Duodenal mucosa (tissue), 2 donors: ENCODE measurements around the gene ZNF628.
A peak's percentile ranks its signal among the peaks of the same experiment; 100 is the strongest.

ENCODE experiments used
- H3K27ac ChIP-seq: one replicate; pipeline ENCODE4 v1.7.0; 2013; ENCODE audit warnings: low read depth, low read length
- H3K27me3 ChIP-seq, 2 donors: one replicate each; pipeline ENCODE4 v1.7.0; 2013; ENCODE audit warnings: low read length in 2 of 2, control low read depth in 1 of 2; ENCODE audit not compliant: insufficient read depth in 2 of 2, control insufficient read depth in 1 of 2
- H3K36me3 ChIP-seq, 2 donors: one replicate each; pipeline ENCODE4 v1.7.0; 2013; ENCODE audit warnings: low read length in 2 of 2, control low read depth in 1 of 2; ENCODE audit not compliant: insufficient read depth in 2 of 2, control insufficient read depth in 1 of 2
- H3K4me1 ChIP-seq, 2 donors: one replicate each; pipeline ENCODE4 v1.7.0; 2013; ENCODE audit warnings: low read length in 2 of 2, control low read depth in 1 of 2; ENCODE audit not compliant: insufficient read depth in 2 of 2, control insufficient read depth in 1 of 2
- H3K4me3 ChIP-seq, 2 donors: one replicate each; pipeline ENCODE4 v1.7.0; 2013; ENCODE audit warnings: low read length in 2 of 2, low read depth in 1 of 2
- H3K9ac ChIP-seq, 2 donors: one replicate each; pipeline ENCODE4 v1.7.0; 2013; ENCODE audit warnings: low read length in 2 of 2, low read depth in 1 of 2
- H3K9me3 ChIP-seq, 2 donors: one replicate each; pipeline ENCODE4 v1.7.0; 2013; ENCODE audit warnings: low read length in 2 of 2, control low read depth in 1 of 2; ENCODE audit not compliant: control insufficient read depth in 1 of 2

ZNF628 gene

DNA sequence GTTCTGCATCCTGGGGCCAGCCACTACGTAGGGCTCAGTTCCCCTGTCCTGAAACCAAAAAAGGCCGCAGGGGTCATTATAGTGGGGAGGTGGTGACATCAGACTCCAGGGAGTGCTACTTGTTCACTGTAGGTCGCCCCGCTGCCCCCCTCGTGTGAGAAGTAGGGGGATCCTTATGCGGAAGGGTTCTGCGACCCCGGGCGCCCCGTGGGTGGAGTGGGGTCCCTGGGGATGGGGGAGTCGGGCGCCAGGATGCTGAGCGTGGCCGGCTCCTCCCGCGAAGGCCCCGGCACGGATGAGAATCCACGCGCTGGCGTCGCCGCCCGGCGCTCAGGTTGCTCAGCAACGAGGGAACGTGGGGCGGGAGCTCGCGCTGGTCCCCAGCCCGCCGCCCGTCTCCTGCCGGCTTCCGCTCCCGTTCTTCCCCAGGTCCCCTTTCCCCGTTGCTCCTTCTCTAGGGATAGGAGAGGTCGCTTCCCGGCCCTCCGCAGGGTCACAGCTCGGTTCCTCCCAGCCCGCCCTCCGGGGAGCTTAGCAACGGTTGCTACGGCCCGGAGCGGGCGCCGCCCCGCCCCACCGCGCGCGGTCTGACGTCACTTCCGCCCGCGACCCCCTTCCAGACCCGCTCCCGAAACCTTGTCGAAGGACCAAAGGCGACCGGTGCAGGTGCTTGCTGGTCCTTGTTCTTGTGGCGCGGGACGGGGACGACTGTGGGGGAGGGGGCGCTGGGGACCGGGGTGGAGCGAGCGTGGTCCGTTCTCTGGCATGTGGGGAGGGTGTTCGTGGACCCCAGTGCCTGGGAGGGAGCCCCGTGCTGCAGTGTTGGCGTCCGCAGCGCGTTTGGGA is 8.4 kb downstream of the ZNF628 start, which contains the start of gene NAT14:
Gene NAT14 (plus strand): TSS at position 596 of the 846 bp plus-strand sequence. CDS start 521 bp downstream, outside the sequence.
- Histone ChIP-seq H3K27me3 (peaks cover 6 to 16% of the 10 kb centered on the region in 2 donors), H3K9me3 (no peaks in the 10 kb centered on the region), H3K4me1 (peaks cover 5 to 13% of the 10 kb centered on the region in 2 donors), H3K4me3 (peak within 1 kb of the TSS; percentile 40 to 69), H3K9ac (peak within 1 kb of the TSS in 1 of 2 donors; percentile 43), H3K36me3 (peaks cover 0 to 7% of the 10 kb centered on the region in 2 donors), H3K27ac (peak within 1 kb of the TSS; percentile 55)

GRCh38 chr19:55485439-55486011 is 9.1 kb downstream of the ZNF628 start:
- Histone ChIP-seq H3K9me3 (no peaks in the 10 kb centered on the region), H3K4me1 (peaks cover 5 to 13% of the 10 kb centered on the region in 2 donors), H3K9ac (no peak overlapping the region), H3K27ac (peak overlapping the region; percentile 55), H3K4me3 (peak overlapping the region; percentile 40 to 69), H3K36me3 (peaks cover 0 to 7% of the 10 kb centered on the region in 2 donors), H3K27me3 (peaks cover 6 to 16% of the 10 kb centered on the region in 2 donors)

- Histone ChIP-seq H3K27ac (peak overlapping the region; percentile 70), H3K4me3 (no peak overlapping the region), H3K4me1 (peaks cover 5 to 13% of the 10 kb centered on the region in 2 donors), H3K27me3 (peaks cover 6 to 16% of the 10 kb centered on the region in 2 donors), H3K36me3 (peaks cover 0 to 7% of the 10 kb centered on the region in 2 donors), H3K9ac (no peak overlapping the region), H3K9me3 (no peaks in the 10 kb centered on the region)
Observed at GRCh38 chr19:55486043-55486970, 9.9 kb downstream of the ZNF628 start.

- Histone ChIP-seq H3K27me3 (peaks cover 6 to 24% of the 10 kb centered on the region in 2 donors), H3K27ac (peak overlapping the region; percentile 70), H3K4me3 (no peak overlapping the region), H3K9me3 (no peaks in the 10 kb centered on the region), H3K9ac (peak overlapping the region in 1 of 2 donors; percentile 18), H3K4me1 (peaks cover 8 to 13% of the 10 kb centered on the region in 2 donors), H3K36me3 (peaks cover 0 to 7% of the 10 kb centered on the region in 2 donors)
Observed at GRCh38 chr19:55486971-55487923, 10.8 kb downstream of the ZNF628 start.

- H3K9me3 ChIP-seq, result no peaks in the 10 kb centered on the region
- H3K9ac ChIP-seq, result peak within 1 kb of the TSS in 1 of 2 donors; percentile 18
- peak within 1 kb of the TSS; percentile 70 for H3K27ac ChIP-seq
- H3K4me3 ChIP-seq, result no peak within 1 kb of the TSS
- peaks cover 8 to 13% of the 10 kb centered on the region in 2 donors for H3K4me1 ChIP-seq
- peaks cover 0 to under 1% of the 10 kb centered on the region in 2 donors for H3K36me3 ChIP-seq
- H3K27me3 ChIP-seq, result peaks cover 6 to 27% of the 10 kb centered on the region in 2 donors
Observed at GRCh38 chr19:55487924-55488687, 11.7 kb downstream of the ZNF628 start, which contains the start of gene SSC5D. Gene SSC5D, plus strand, starts transcription at chr19:55488436. Its CDS starts 154 bp downstream, at chr19:55488590.

- Histone ChIP-seq H3K27ac (no peak overlapping the region), H3K4me1 (peaks cover 8 to 11% of the 10 kb centered on the region in 2 donors), H3K27me3 (peaks cover 6 to 32% of the 10 kb centered on the region in 2 donors), H3K36me3 (no peaks in the 10 kb centered on the region), H3K9me3 (no peaks in the 10 kb centered on the region), H3K9ac (no peak overlapping the region), H3K4me3 (no peak overlapping the region)
Observed at GRCh38 chr19:55488986-55489710, 12.7 kb downstream of the ZNF628 start.

DNA sequence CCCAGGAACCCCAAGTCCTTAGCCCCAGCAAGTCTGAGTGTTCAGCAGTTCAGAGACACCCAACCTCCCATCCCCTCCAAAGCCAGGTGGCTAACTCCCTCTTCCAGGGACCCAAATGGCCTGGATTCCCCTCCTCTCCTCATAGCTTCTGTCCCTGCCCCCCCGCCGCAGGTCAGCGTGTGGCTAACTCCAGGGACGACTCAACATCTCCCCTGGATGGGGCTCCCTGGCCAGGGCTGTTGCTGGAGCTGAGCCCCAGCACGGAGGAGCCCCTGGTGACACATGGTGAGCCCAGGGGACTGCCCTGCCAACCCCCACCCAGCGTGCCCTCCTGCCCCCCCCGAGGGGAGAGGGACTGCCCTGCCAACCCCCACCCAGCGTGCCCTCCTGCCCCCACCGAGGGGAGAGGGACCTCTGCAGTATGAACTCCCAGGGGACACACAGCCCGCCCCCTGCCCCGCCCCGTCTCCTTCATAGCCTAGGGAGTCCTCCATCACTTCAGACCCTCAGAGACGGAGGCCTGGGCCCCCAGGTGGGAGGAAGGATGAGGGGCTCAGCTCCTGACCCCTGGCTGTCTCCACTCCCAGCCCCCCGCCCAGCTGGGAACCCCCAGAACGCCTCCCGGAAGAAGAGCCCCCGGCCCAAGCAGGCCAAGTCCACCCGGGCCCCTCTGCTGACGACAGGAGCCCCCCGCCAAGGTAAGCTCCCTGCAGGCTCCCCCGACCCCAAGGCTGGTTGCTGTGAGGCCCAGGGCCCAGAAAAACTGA is 13.5 kb downstream of the ZNF628 start:
- Histone ChIP-seq H3K4me1 (peaks cover 3 to 4% of the 10 kb centered on the region in 2 donors), H3K9ac (no peak overlapping the region), H3K27me3 (peaks cover 6 to 35% of the 10 kb centered on the region in 2 donors), H3K36me3 (no peaks in the 10 kb centered on the region), H3K27ac (no peak overlapping the region), H3K9me3 (no peaks in the 10 kb centered on the region), H3K4me3 (no peak overlapping the region)
